Nephron (organoid): ENCODE data around the gene HABP4.

Experiments used
- H3K27ac Mint-ChIP-seq, 3 experiments: 2 replicates each; pipeline ENCODE4 v1.8.0; 2020; ENCODE audit warnings: mixed read lengths in 3 of 3, mild to moderate bottlenecking in 2 of 3, moderate library complexity in 1 of 3
- H3K27me3 Mint-ChIP-seq: 2 replicates; pipeline ENCODE4 v1.8.0; 2021; ENCODE audit warnings: low read depth, mild to moderate bottlenecking, moderate library complexity, mixed read lengths
- H3K36me3 Mint-ChIP-seq: 2 replicates; pipeline ENCODE4 v1.8.0; 2020; ENCODE audit warnings: low read depth, mixed read lengths
- H3K4me1 Mint-ChIP-seq: 2 replicates; pipeline ENCODE4 v1.8.0; 2020; ENCODE audit warnings: mixed read lengths
- H3K4me3 Mint-ChIP-seq, 3 experiments: 2 replicates each; pipeline ENCODE4 v1.8.0; 2020; ENCODE audit warnings: mild to moderate bottlenecking in 3 of 3, mixed read lengths in 3 of 3, moderate library complexity in 2 of 3
- H3K9me3 Mint-ChIP-seq: 2 replicates; pipeline ENCODE4 v1.8.0; 2020; ENCODE audit warnings: mixed read lengths
- TF ChIP-seq, protein P1 (sequence below), 3 experiments: fragments of 200-600 bp; sonication (generic); IDR thresholded peaks; one replicate each; pipeline ENCODE4 v1.5.0; 2021; ENCODE audit warnings: antibody characterized with exemption in 3 of 3; ENCODE audit not compliant: unreplicated experiment in 3 of 3

HABP4 gene

DNA sequence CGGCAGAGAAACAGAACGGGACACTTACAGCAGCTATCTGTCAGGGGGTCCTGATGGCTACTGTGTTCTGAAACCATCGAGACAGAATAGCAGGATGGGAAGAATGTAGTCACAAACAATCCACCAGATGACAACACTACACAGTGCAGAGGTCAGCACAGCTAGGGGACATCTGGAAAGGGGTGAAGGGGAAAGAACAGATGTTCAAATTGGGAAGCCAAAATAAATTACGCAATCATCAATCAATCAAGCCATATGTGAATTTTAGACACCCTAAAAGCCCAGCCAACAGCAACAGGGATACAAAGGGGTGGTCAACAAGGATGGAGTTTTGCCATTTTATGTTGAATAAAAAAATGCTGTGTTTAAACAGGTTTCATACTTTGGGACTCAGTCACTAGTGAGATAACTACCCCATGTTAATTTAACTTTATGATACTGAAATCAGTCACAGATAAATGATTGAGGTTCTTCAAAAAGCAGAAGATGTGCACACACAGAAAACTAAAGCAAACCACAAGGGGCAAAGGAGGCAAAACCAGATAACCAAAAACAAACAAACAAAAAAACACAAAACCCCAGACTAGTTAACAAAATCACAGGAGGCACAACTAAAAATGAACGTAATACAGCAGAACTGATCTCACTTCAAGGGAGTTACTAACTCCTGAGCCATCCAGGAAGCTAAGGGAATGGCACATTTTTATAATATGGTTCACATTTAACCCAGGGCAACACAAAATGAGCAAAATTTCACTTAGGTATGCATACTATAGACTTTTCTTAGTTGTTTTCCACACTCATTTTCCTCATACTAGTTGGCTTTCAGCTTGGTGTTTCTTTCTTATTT lies 65.9 kb downstream of the HABP4 start:
- Mint-ChIP-seq H3K27ac (no peak overlapping the region), H3K4me3 (no peak overlapping the region), H3K36me3 (peaks cover 34% of the 10 kb centered on the region), H3K27me3 (no peaks in the 10 kb centered on the region), H3K4me1 (peaks cover 5% of the 10 kb centered on the region), H3K9me3 (no peaks in the 10 kb centered on the region)
- TF ChIP-seq, protein P1, sequence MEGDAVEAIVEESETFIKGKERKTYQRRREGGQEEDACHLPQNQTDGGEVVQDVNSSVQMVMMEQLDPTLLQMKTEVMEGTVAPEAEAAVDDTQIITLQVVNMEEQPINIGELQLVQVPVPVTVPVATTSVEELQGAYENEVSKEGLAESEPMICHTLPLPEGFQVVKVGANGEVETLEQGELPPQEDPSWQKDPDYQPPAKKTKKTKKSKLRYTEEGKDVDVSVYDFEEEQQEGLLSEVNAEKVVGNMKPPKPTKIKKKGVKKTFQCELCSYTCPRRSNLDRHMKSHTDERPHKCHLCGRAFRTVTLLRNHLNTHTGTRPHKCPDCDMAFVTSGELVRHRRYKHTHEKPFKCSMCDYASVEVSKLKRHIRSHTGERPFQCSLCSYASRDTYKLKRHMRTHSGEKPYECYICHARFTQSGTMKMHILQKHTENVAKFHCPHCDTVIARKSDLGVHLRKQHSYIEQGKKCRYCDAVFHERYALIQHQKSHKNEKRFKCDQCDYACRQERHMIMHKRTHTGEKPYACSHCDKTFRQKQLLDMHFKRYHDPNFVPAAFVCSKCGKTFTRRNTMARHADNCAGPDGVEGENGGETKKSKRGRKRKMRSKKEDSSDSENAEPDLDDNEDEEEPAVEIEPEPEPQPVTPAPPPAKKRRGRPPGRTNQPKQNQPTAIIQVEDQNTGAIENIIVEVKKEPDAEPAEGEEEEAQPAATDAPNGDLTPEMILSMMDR (IDR thresholded peaks at IDR 0.05; ENCODE audit: unreplicated experiment in 3 of 3): no peak

GRCh38 chr9:96519095-96519494 lies 69.1 kb downstream of the HABP4 start:
- Mint-ChIP-seq H3K27me3 (no peaks in the 10 kb centered on the region), H3K4me3 (no peak overlapping the region), H3K27ac (no peak overlapping the region), H3K4me1 (peaks cover 5% of the 10 kb centered on the region), H3K36me3 (peaks cover 48% of the 10 kb centered on the region), H3K9me3 (no peaks in the 10 kb centered on the region)
- TF ChIP-seq, protein P1 (IDR thresholded peaks at IDR 0.05; ENCODE audit: unreplicated experiment in 3 of 3): no peak

DNA sequence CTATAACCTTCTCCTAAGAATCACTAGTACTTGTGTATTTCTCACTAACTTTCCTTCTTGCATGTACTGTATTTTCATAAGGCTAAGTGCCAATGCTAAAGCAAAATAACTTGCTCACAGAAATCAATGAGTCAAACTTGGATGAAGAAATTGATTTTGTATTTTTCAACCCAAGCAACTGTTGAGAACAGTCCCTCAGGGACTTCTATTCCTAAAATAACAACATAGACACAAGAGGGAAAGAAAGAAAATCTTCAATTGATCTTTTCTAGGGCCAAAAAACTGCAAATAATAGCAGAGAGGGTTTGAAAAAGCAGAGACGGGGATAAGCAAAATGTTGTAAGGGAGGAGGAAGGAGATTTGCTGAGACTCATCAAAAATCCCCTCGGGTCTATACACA lies 69.8 kb downstream of the HABP4 start:
- H3K36me3 Mint-ChIP-seq: peaks cover 53% of the 10 kb centered on the region
- H3K4me1 Mint-ChIP-seq: peaks cover 4% of the 10 kb centered on the region
- TF ChIP-seq, protein P1 (IDR thresholded peaks at IDR 0.05; ENCODE audit: unreplicated experiment in 3 of 3): no peak
- no peaks in the 10 kb centered on the region for H3K27me3 Mint-ChIP-seq
- H3K9me3 Mint-ChIP-seq: no peaks in the 10 kb centered on the region
- H3K27ac Mint-ChIP-seq: no peak overlapping the region
- H3K4me3 Mint-ChIP-seq: no peak overlapping the region

DNA sequence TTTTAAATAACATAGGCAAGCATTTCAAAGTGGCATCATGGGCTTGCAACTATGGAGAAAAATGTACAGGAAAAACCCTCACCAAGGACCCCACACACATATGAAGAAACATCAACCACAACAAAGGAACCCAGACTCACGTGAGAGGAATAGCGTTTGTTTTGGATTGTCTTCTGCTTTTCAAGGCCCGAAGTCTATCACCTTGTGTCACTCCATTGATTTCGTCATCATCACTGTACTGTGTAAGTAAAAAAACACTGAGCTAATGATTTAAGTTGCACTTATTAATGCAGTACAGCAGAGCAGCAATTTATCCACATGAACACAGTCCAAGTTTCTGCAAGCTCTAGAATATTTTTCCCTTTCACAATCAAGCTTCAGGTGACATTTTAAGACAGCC lies 72.4 kb downstream of the HABP4 start:
- H3K36me3 Mint-ChIP-seq: peaks cover 56% of the 10 kb centered on the region
- H3K27me3 Mint-ChIP-seq: no peaks in the 10 kb centered on the region
- no peak overlapping the region for H3K4me3 Mint-ChIP-seq
- TF ChIP-seq, protein P1 (IDR thresholded peaks at IDR 0.05; ENCODE audit: unreplicated experiment in 3 of 3): no peak
- H3K9me3 Mint-ChIP-seq: no peaks in the 10 kb centered on the region
- no peaks in the 10 kb centered on the region for H3K4me1 Mint-ChIP-seq
- H3K27ac Mint-ChIP-seq: no peak overlapping the region

DNA sequence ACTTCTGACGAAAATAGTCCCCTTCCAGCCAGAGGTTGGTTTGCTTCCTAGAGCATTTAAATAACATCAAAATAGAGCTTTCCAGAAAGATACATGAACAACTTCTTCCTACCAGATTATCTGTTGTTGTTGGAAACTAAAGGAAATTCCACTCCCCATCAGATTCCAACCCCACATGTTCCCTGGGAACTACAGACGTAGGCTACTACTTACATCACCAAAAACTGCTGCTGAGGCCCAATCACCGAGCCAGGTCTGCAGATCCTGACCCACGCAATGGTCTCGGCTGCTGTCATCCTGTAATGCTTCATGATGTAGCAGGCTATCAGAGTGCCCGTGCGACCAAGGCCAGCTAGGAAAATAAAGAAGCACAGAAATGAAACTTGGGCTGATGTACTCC lies 73.4 kb downstream of the HABP4 start:
- TF ChIP-seq, protein P1 (IDR thresholded peaks at IDR 0.05; ENCODE audit: unreplicated experiment in 3 of 3): no peak
- Mint-ChIP-seq H3K27me3 (no peaks in the 10 kb centered on the region), H3K4me3 (no peak overlapping the region), H3K4me1 (no peaks in the 10 kb centered on the region), H3K9me3 (no peaks in the 10 kb centered on the region), H3K27ac (no peak overlapping the region), H3K36me3 (peaks cover 60% of the 10 kb centered on the region)

GRCh38 chr9:96524045-96524444 lies 74.1 kb downstream of the HABP4 start:
- Mint-ChIP-seq H3K4me1 (no peaks in the 10 kb centered on the region), H3K4me3 (no peak overlapping the region), H3K27me3 (no peaks in the 10 kb centered on the region), H3K9me3 (no peaks in the 10 kb centered on the region), H3K27ac (no peak overlapping the region), H3K36me3 (peaks cover 62% of the 10 kb centered on the region)
- TF ChIP-seq, protein P1 (IDR thresholded peaks at IDR 0.05; ENCODE audit: unreplicated experiment in 3 of 3): no peak
